H1 (cell line): ENCODE measurements around the gene RPS19. TPM values are rescaled to one million over a fixed set of nuclear protein-coding genes. Genes with fewer than 3 reads are reported as not detected.

Experiments
- SP1 ChIP-seq: IDR thresholded peaks from 2 replicates; pipeline ENCODE4 v1.6.1; 2011; ENCODE audit warnings: low read depth, low read length
- polyA plus RNA-seq, 7 experiments: library from polyadenylated mRNA; depleted of rRNA in 3 of 7; stranded (reverse) in 5 of 7; unstranded in 2 of 7; fragments of >200 nt in 5 of 7; fragments of 200-250 nt in 2 of 7; gene quantifications; 1 replicate in 5 of 7; 2 replicates in 1 of 7; 4 replicates in 1 of 7; pipeline versions ENCODE4 v1.2.1 to v1.2.3, GENCODE V29; 2011 to 2013; ENCODE audit warnings: missing spikeins in 2 of 7, mixed read lengths in 2 of 7
- total RNA-seq: library from RNA; stranded (reverse); fragmentation: NEBNext Ultra II Directional; extraction: Animal tissue kit (Norgen Biotek cat#: 25700); gene quantifications from 2 replicates; pipeline ENCODE4 v1.2.1, GENCODE V29; 2021

The RPS19 gene
- total and polyA plus RNA-seq, 2 of the 8 experiments (the other 6 are each of a cell fraction or from before 2014, with no cell fraction given) = 2,817 to 5,751 TPM

GRCh38 chr19:41847351-41848105 is 12.5 kb upstream of the RPS19 start (continued):
- no peak for TF ChIP-seq SP1
- TF ChIP-seq, all 59 proteins: peak for 0
